K562 (cell line): ENCODE results near the gene A2ML1. TPM values are rescaled to one million over a fixed set of nuclear protein-coding genes. Genes with fewer than 3 reads are reported as not detected.

Experiments used
- CAMTA2 ChIP-seq: fragments of 250-450 bp; sonication (Bioruptor Pico); conservative IDR thresholded peaks from 2 replicates; pipeline ENCODE4 v1.5.1; 2022
- CCAR2 ChIP-seq: fragments of 200-400 bp; formaldehyde crosslinking; IDR thresholded peaks from 2 replicates; pipeline ENCODE4 v1.6.1; 2017; ENCODE audit warnings: mild to moderate bottlenecking, low read depth, low read length
- CEBPZ ChIP-seq: fragments of 150-350 bp; IDR thresholded peaks from 2 replicates; pipeline ENCODE4 v1.6.1; 2014; ENCODE audit warnings: low read depth, mild to moderate bottlenecking, low read length, borderline replicate concordance
- CTBP1 ChIP-seq: fragments of 450-650 bp; IDR thresholded peaks from 2 replicates; pipeline ENCODE4 v1.6.1; 2016; ENCODE audit warnings: borderline replicate concordance
- FOXM1 ChIP-seq, 2 experiments: fragments of 450-650 bp in 1 of 2; sonication (generic) in 1 of 2; formaldehyde crosslinking in 1 of 2; IDR thresholded peaks; 2 replicates each; pipeline versions ENCODE4 v1.6.1 to v1.9.0; 2017 to 2022; ENCODE audit warnings: low read depth in 2 of 2, mild to moderate bottlenecking in 2 of 2, missing genetic modification reagents in 1 of 2, moderate library complexity in 1 of 2
- HNRNPH1 ChIP-seq: fragments of 200-400 bp; formaldehyde crosslinking; optimal IDR thresholded peaks from 2 replicates; pipeline ENCODE3; 2017; ENCODE audit warnings: low read depth, mild to moderate bottlenecking, low read length, moderate library complexity
- NONO ChIP-seq, 2 experiments: fragments of 200-400 bp in 1 of 2; fragments of 450-650 bp in 1 of 2; formaldehyde crosslinking in 1 of 2; IDR thresholded peaks; 2 replicates each; pipeline ENCODE4 v1.6.1; 2017; ENCODE audit warnings: low read depth in 2 of 2, mild to moderate bottlenecking in 2 of 2, moderate library complexity in 2 of 2, low read length in 1 of 2
- SMARCE1 ChIP-seq: fragments of 450-650 bp; IDR thresholded peaks from 2 replicates; pipeline ENCODE4 v1.7.1; 2016; ENCODE audit warnings: mild to moderate bottlenecking
- SNRNP70 ChIP-seq: fragments of 200-400 bp; formaldehyde crosslinking; optimal IDR thresholded peaks from 2 replicates; pipeline ENCODE3; 2017; ENCODE audit warnings: low read depth, low read length
- SRSF1 ChIP-seq: fragments of 200-400 bp; formaldehyde crosslinking; IDR thresholded peaks from 2 replicates; pipeline ENCODE4 v1.6.1; 2017; ENCODE audit warnings: mild to moderate bottlenecking, low read depth, low read length, moderate library complexity
- TEAD4 ChIP-seq, 2 experiments: sonication (generic) in 1 of 2; formaldehyde crosslinking in 1 of 2; IDR thresholded peaks; 2 replicates each; pipeline versions ENCODE4 v1.6.1 to v1.8.0; 2012 to 2022; ENCODE audit warnings: borderline replicate concordance in 1 of 2, inconsistent platforms in 1 of 2, low read length in 1 of 2, mild to moderate bottlenecking in 1 of 2, missing genetic modification reagents in 1 of 2
- TGIF2 ChIP-seq: sonication (generic); formaldehyde crosslinking; IDR thresholded peaks from 2 replicates; pipeline ENCODE4 v1.8.1; 2022; ENCODE audit warnings: mild to moderate bottlenecking, missing genetic modification reagents, moderate library complexity
- ZBTB26 ChIP-seq: fragments of 450-650 bp; formaldehyde crosslinking; IDR thresholded peaks from 2 replicates; pipeline ENCODE4 v1.4.0; 2022; ENCODE audit warnings: missing genetic modification characterization
- ZBTB43 ChIP-seq: sonication (generic); formaldehyde crosslinking; IDR thresholded peaks from 2 replicates; pipeline ENCODE4 v1.8.0; 2023; ENCODE audit warnings: mild to moderate bottlenecking, missing genetic modification reagents
- ZBTB9 ChIP-seq: fragments of 450-650 bp; formaldehyde crosslinking; IDR thresholded peaks from 2 replicates; pipeline ENCODE4 v1.4.0; 2020; ENCODE audit warnings: mild to moderate bottlenecking, moderate library complexity
- ZNF224 ChIP-seq: sonication (generic); formaldehyde crosslinking; IDR thresholded peaks from 2 replicates; pipeline ENCODE4 v1.8.0; 2022; ENCODE audit warnings: mild to moderate bottlenecking, missing genetic modification reagents
- ZNF511 ChIP-seq: sonication (generic); formaldehyde crosslinking; IDR thresholded peaks from 2 replicates; pipeline ENCODE4 v1.8.0; 2022; ENCODE audit warnings: mild to moderate bottlenecking, missing genetic modification reagents
- ZZZ3 ChIP-seq: fragments of 450-650 bp; IDR thresholded peaks from 2 replicates; pipeline ENCODE4 v1.6.1; 2016; ENCODE audit warnings: antibody characterized with exemption, mild to moderate bottlenecking, moderate library complexity
- polyA plus RNA-seq, 8 experiments: library from polyadenylated mRNA; depleted of rRNA in 4 of 8; stranded (reverse) in 5 of 8; unstranded in 3 of 8; fragments of >200 nt; fragmentation: Nextera tagmentation in 2 of 8; fragmentation: Illumina TruSeq in 1 of 8; extraction: Ambion mirVana in 2 of 8; extraction: Trizol in 1 of 8; gene quantifications; 2 replicates each; pipeline versions ENCODE4 v1.2.1 to v1.2.3, GENCODE V29; 2011 to 2014; ENCODE audit warnings: inconsistent platforms in 1 of 8, missing spikeins in 1 of 8
- total RNA-seq, 7 experiments: library from RNA; depleted of rRNA in 6 of 7; stranded (reverse); fragments of >200 nt in 6 of 7; fragmentation: Illumina TruSeq in 2 of 7; extraction: Trizol in 2 of 7; gene quantifications; 2 replicates each; pipeline versions ENCODE4 v1.2.1 to v1.2.3, GENCODE V29; 2011 to 2021; ENCODE audit warnings: low replicate concordance in 1 of 7

The A2ML1 gene
- total and polyA plus RNA-seq, 9 of the 15 experiments (the other 6 are each of a cell fraction or from before 2014, with no cell fraction given), result 0.04 to 0.47 (median 0.13) TPM

GRCh38 chr12:8887285-8887715, 64.9 kb downstream of the A2ML1 start (continued):
- TF ChIP-seq SNRNP70, result no peak
- TF ChIP-seq ZZZ3, result no peak
- TF ChIP-seq ZNF224 (CRISPR knock-in tag), result no peak
- peak; percentile 79 for TF ChIP-seq FOXM1 (IDR thresholded peaks at IDR 0.05; ENCODE audit: low read depth)
- no peak for TF ChIP-seq FOXM1 (CRISPR knock-in tag; IDR thresholded peaks at IDR 0.05; ENCODE audit: low read depth)
- TF ChIP-seq ZBTB9 (CRISPR knock-in tag), result no peak
- 0 out of 2 replicates have a peak, but pooled peaks have one; percentile 21 for TF ChIP-seq CTBP1
- no peak for TF ChIP-seq TGIF2
- TF ChIP-seq TEAD4 (IDR thresholded peaks at IDR 0.05; ENCODE audit: low read length), result peak; percentile 94
- TF ChIP-seq TEAD4 (CRISPR knock-in tag; IDR thresholded peaks at IDR 0.05; ENCODE audit: borderline replicate concordance), result no peak
- no peak for TF ChIP-seq CCAR2
- TF ChIP-seq SRSF1, result no peak
- no peak for TF ChIP-seq ZNF511 (CRISPR knock-in tag)
- TF ChIP-seq ZBTB26 (CRISPR knock-in tag), result no peak
- TF ChIP-seq ZBTB43 (CRISPR knock-in tag), result no peak
- no peak for TF ChIP-seq CAMTA2 (CRISPR knock-in tag)
- no peak for TF ChIP-seq NONO (IDR thresholded peaks at IDR 0.05; ENCODE audit: low read depth in 2 of 2, low read length in 1 of 2)
- TF ChIP-seq SMARCE1, result peak; percentile 86
- no peak for TF ChIP-seq HNRNPH1
- TF ChIP-seq CEBPZ, result no peak
